Measurements from ENCODE around the gene CCDC32. TPM values are rescaled to one million over a fixed set of nuclear protein-coding genes. Genes with fewer than 3 reads are reported as not detected.
A peak's percentile ranks its signal among the peaks of the same experiment; 100 is the strongest.

The CCDC32 gene
- total and polyA plus RNA-seq, 2 of the 13 experiments (the other 11 are each of a cell fraction or from before 2014, with no cell fraction given) = 10.8 to 23.2 TPM

DNA sequence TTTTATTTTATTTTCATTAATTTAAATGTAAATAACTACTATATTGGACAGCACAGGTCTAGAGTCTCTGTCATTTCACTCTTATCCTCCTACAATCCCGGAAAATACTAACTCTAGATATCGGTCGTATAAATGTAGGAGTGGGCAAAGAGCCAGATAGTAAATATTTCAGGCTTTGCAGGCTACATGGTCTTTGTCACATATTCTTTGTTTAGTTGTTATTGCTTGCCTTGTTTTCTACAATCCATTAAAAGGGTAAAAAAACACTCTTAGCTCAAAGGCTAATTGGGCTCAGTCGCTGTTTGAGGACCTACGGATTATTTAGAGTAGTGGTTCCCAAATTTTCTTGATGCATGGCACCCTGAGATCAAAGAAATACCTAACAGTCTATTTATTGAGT, 30.9 kb upstream of the CCDC32 start:
- Histone ChIP-seq H3K4me3 (replicated peaks in 1 of 3; ENCODE audit: insufficient read depth in 1 of 3, low read depth in 2 of 3, low read length in 3 of 3) (peak overlapping the region; percentile 74 to 83 (median 81); a peak in 5 of 6 replicates), H4K20me1 (ENCODE audit: insufficient read depth, low read length) (no peaks in the 10 kb centered on the region), H3K4me1 (ENCODE audit: insufficient read depth, low read length) (peaks cover 31% of the 10 kb centered on the region), H2AFZ (ENCODE audit: low read length) (peak overlapping the region; percentile 72), H3K9ac (ENCODE audit: insufficient read depth, low read depth, low read length) (peak overlapping the region; percentile 93; the same call in 1 of the 2 replicates), H3K27me3 (ENCODE audit: control insufficient read depth in 1 of 2, insufficient read depth in 2 of 2, low read length in 2 of 2) (no peaks in the 10 kb centered on the region; a peak in 1 of 5 replicates), H3K9me3 (ENCODE audit: low read length) (no peaks in the 10 kb centered on the region), H3K4me2 (ENCODE audit: low read depth, low read length) (peak overlapping the region; percentile 93), H3K27ac (ENCODE audit: extremely low read length, insufficient read depth, low read length) (no peak overlapping the region), H3K36me3 (replicated peaks in 1 of 2; ENCODE audit: control insufficient read depth in 1 of 2, insufficient read depth in 2 of 2, low read length in 2 of 2) (no peaks in the 10 kb centered on the region), H3K79me2 (ENCODE audit: insufficient read depth, low read length) (peaks cover 58% of the 10 kb centered on the region)
- no TSS peak for BruUV-seq (replicated peaks)
- TF ChIP-seq ZNF878 (CRISPR knock-in tag; IDR thresholded peaks at IDR 0.05) = no peak
- no peak for TF ChIP-seq ZNF672 (CRISPR knock-in tag; IDR thresholded peaks at IDR 0.05)
- no peak for TF ChIP-seq ZNF317 (CRISPR knock-in tag; IDR thresholded peaks at IDR 0.05)
- no peak for TF ChIP-seq ZBTB7A (CRISPR knock-in tag; IDR thresholded peaks at IDR 0.05)
- TF ChIP-seq, protein P1, sequence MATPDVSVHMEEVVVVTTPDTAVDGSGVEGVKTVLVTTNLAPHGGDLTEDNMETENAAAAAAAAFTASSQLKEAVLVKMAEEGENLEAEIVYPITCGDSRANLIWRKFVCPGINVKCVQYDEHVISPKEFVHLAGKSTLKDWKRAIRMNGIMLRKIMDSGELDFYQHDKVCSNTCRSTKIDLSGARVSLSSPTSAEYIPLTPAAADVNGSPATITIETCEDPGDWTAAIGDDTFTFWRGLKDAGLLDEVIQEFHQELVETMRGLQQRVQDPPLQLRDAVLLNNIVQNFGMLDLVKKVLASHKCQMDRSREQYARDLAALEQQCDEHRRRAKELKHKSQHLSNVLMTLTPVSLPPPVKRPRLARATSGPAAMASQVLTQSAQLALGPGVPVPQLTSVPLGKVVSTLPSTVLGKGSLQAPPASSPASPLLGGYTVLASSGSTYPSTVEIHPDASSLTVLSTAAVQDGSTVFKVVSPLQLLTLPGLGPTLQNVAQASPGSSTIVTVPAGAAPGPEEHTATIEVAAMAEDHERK (CRISPR knock-in tag; IDR thresholded peaks at IDR 0.05; ENCODE audit: low read depth) = no peak
- TF ChIP-seq ZNF558 (CRISPR knock-in tag; IDR thresholded peaks at IDR 0.05; ENCODE audit: borderline replicate concordance) = no peak
- TF ChIP-seq NFKBIZ (CRISPR knock-in tag; IDR thresholded peaks at IDR 0.05) = no peak
- no peak for TF ChIP-seq ZNF850 (CRISPR knock-in tag; conservative IDR thresholded peaks at IDR 0.05)
- TF ChIP-seq THAP11 (CRISPR knock-in tag; IDR thresholded peaks at IDR 0.05) = no peak
- TF ChIP-seq ZNF646 (CRISPR knock-in tag; IDR thresholded peaks at IDR 0.05) = no peak
- TF ChIP-seq RARA (CRISPR knock-in tag; IDR thresholded peaks at IDR 0.05) = no peak
- TF ChIP-seq, protein P2, sequence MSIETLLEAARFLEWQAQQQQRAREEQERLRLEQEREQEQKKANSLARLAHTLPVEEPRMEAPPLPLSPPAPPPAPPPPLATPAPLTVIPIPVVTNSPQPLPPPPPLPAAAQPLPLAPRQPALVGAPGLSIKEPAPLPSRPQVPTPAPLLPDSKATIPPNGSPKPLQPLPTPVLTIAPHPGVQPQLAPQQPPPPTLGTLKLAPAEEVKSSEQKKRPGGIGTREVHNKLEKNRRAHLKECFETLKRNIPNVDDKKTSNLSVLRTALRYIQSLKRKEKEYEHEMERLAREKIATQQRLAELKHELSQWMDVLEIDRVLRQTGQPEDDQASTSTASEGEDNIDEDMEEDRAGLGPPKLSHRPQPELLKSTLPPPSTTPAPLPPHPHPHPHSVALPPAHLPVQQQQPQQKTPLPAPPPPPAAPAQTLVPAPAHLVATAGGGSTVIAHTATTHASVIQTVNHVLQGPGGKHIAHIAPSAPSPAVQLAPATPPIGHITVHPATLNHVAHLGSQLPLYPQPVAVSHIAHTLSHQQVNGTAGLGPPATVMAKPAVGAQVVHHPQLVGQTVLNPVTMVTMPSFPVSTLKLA (IDR thresholded peaks at IDR 0.05) = no peak
- no peak for TF ChIP-seq ZNF12 (CRISPR knock-in tag; IDR thresholded peaks at IDR 0.05)
- no peak for TF ChIP-seq ZNF17 (CRISPR knock-in tag; IDR thresholded peaks at IDR 0.05)
- WGBS (ENCODE audit: low lambda C conversion rate) = 22% methylated on average over 5 of the region's 5 CpGs
- in situ Hi-C loops (cut with HindIII; ENCODE audit: extremely low pct_ligation_motif_present, low pct_unique_long_range_greater_than_20kb) = no loop called here
- intact Hi-C loops (cut with micrococcal nuclease; ENCODE audit: unreplicated experiment) = loop anchor here (10.0 kb wide), 2 partner anchors 99 to 159 kb away; partner anchors contain the start of genes RAD51 and RMDN3
- FAIRE-seq = no peak
- no peak for DNase-seq (ENCODE audit: low spot score)
- no peak for ATAC-seq
- ChIA-PET POLR2A (no interaction called here), CTCF (ENCODE audit: low intra/inter-chr PET ratio, low total read pairs) (no interaction called here)
